HepG2 (cell line): ENCODE results near the gene DPP8. TPM values are rescaled to one million over a fixed set of nuclear protein-coding genes. Genes with fewer than 3 reads are reported as not detected.

ENCODE experiments used
- ATAC-seq: fragments of 200-7000 bp; cut with Tn5 transposase; 3 replicates; pipeline ENCODE4 v1.9.1; 2020; ENCODE audit warnings: mild to moderate bottlenecking, moderate library complexity
- BruUV-seq: library from RNA; stranded (reverse); fragments of 400-500 nt; replicated peaks from 2 replicates; lab custom pipeline; 2021; lab: Mats Ljungman, UMichigan
- CTCF ChIA-PET: fragments of 300-600 bp; formaldehyde crosslinking; extraction: SDS; loops from one replicate; lab custom pipeline; 2021; ENCODE audit warnings: low total read pairs, inconsistent platforms, low intra/inter-chr PET ratio; lab: Yijun Ruan, JAX
- POLR2A ChIA-PET: fragments of 350-600 bp; sonication (Branson Sonifier 250); formaldehyde crosslinking; loops from one replicate; lab custom pipeline; 2020; ENCODE audit warnings: antibody characterized with exemption, inconsistent platforms; lab: Yijun Ruan, JAX
- DNase-seq: peaks from one replicate; pipeline ENCODE4 v3.0.0-alpha.2; 2015; ENCODE audit warnings: low spot score
- FAIRE-seq: peaks from 3 replicates; lab custom pipeline; 2011; peaks lifted over from hg19 to GRCh38; lab: Jason Lieb, UNC
- H2AFZ ChIP-seq: one replicate; pipeline ENCODE4 v1.6.1; 2011; ENCODE audit warnings: low read length, inconsistent platforms
- H3K27ac ChIP-seq: fragments of 300-600 bp; 3 replicates; pipeline ENCODE4 v1.8.0; 2011; ENCODE audit warnings: mixed run types, mild to moderate bottlenecking, mixed read lengths, low read length, inconsistent platforms; ENCODE audit not compliant: insufficient read depth; ENCODE audit errors: extremely low read length
- H3K27me3 ChIP-seq, 2 experiments: fragments of 200-600 bp in 1 of 2; 2 replicates in 1 of 2; 3 replicates in 1 of 2; pipeline versions ENCODE4 v1.6.0 to v1.8.0; 2011; ENCODE audit warnings: low read length in 2 of 2, mild to moderate bottlenecking in 2 of 2, moderate library complexity in 2 of 2, inconsistent platforms in 1 of 2; ENCODE audit not compliant: insufficient read depth in 2 of 2, control insufficient read depth in 1 of 2
- H3K36me3 ChIP-seq, 2 experiments: fragments of 200-600 bp in 1 of 2; replicated peaks in 1 of 2; 2 replicates in 1 of 2; 3 replicates in 1 of 2; pipeline versions ENCODE4 v1.5.1 to v1.8.0; 2011; ENCODE audit warnings: low read length in 2 of 2, inconsistent platforms in 1 of 2; ENCODE audit not compliant: insufficient read depth in 2 of 2, control insufficient read depth in 1 of 2
- H3K4me1 ChIP-seq: 2 replicates; pipeline ENCODE4 v1.5.1; 2012; ENCODE audit warnings: low read length, inconsistent platforms; ENCODE audit not compliant: insufficient read depth
- H3K4me2 ChIP-seq: 2 replicates; pipeline ENCODE4 v1.6.0; 2011; ENCODE audit warnings: low read depth, low read length, inconsistent platforms
- H3K4me3 ChIP-seq, 3 experiments: fragments of 200-600 bp in 1 of 3; sonication (generic), shearing (Covaris generic) in 1 of 3; replicated peaks in 1 of 3; 2 replicates each; pipeline ENCODE4 v1.5.1; 2011 to 2016; ENCODE audit warnings: low read length in 3 of 3, inconsistent platforms in 2 of 3, low read depth in 2 of 3, mild to moderate bottlenecking in 2 of 3, control low read depth in 1 of 3, mixed read lengths in 1 of 3; ENCODE audit not compliant: insufficient read depth in 1 of 3
- H3K79me2 ChIP-seq: one replicate; pipeline ENCODE4 v1.6.1; 2011; ENCODE audit warnings: low read length, inconsistent platforms; ENCODE audit not compliant: insufficient read depth
- H3K9ac ChIP-seq: 2 replicates; pipeline ENCODE4 v1.6.0; 2011; ENCODE audit warnings: mild to moderate bottlenecking, low read depth, low read length, inconsistent platforms; ENCODE audit not compliant: insufficient read depth
- H3K9me3 ChIP-seq: 2 replicates; pipeline ENCODE4 v1.5.1; 2012; ENCODE audit warnings: mild to moderate bottlenecking, low read length
- H4K20me1 ChIP-seq: 2 replicates; pipeline ENCODE4 v1.6.0; 2011; ENCODE audit warnings: inconsistent platforms, mild to moderate bottlenecking, low read length, moderate library complexity; ENCODE audit not compliant: insufficient read depth
- CHCHD3 ChIP-seq: sonication (generic); formaldehyde crosslinking; IDR thresholded peaks from 2 replicates; pipeline ENCODE4 v1.8.0; 2022; ENCODE audit warnings: mild to moderate bottlenecking, missing genetic modification reagents, moderate library complexity
- FOXJ3 ChIP-seq: sonication (generic); formaldehyde crosslinking; IDR thresholded peaks from 2 replicates; pipeline ENCODE4 v1.4.0; 2020; ENCODE audit warnings: missing genetic modification reagents, mild to moderate bottlenecking, borderline replicate concordance
- GZF1 ChIP-seq: sonication (generic); formaldehyde crosslinking; IDR thresholded peaks from 2 replicates; pipeline ENCODE4 v1.5.1; 2020; ENCODE audit warnings: mild to moderate bottlenecking, missing genetic modification reagents
- MBNL3 ChIP-seq: fragments of 250-450 bp; sonication (Bioruptor Pico); conservative IDR thresholded peaks from 2 replicates; pipeline ENCODE4 v1.8.0; 2022; ENCODE audit warnings: mild to moderate bottlenecking, inconsistent platforms
- RELA ChIP-seq: sonication (generic); formaldehyde crosslinking; IDR thresholded peaks from 2 replicates; pipeline ENCODE4 v1.4.0; 2020; ENCODE audit warnings: missing genetic modification reagents
- SP1 ChIP-seq, 2 experiments: fragments of 450-650 bp in 1 of 2; sonication (generic) in 1 of 2; formaldehyde crosslinking in 1 of 2; IDR thresholded peaks; 2 replicates each; pipeline versions ENCODE4 v1.4.0 to v1.6.1; 2016 to 2020; ENCODE audit warnings: missing genetic modification reagents in 1 of 2
- ZFP36 ChIP-seq: fragments of 150-350 bp; IDR thresholded peaks from 2 replicates; pipeline ENCODE4 v1.6.1; 2018; ENCODE audit warnings: borderline replicate concordance, low read length, low read depth; ENCODE audit not compliant: partially characterized antibody
- ZNF326 ChIP-seq: sonication (generic); formaldehyde crosslinking; IDR thresholded peaks from 2 replicates; pipeline ENCODE4 v1.4.0; 2020; ENCODE audit warnings: missing genetic modification reagents, borderline replicate concordance
- ZNF350 ChIP-seq: sonication (generic); formaldehyde crosslinking; IDR thresholded peaks from 2 replicates; pipeline ENCODE4 v1.4.0; 2020; ENCODE audit warnings: mild to moderate bottlenecking, low read depth, missing genetic modification reagents, borderline replicate concordance
- ZNF740 ChIP-seq: sonication (generic); formaldehyde crosslinking; IDR thresholded peaks from 2 replicates; pipeline ENCODE4 v1.4.0; 2020; ENCODE audit warnings: missing genetic modification reagents
- WGBS: methylation state at CpG from one replicate; pipeline ENCODE4 v1.1.6; 2017; ENCODE audit warnings: low lambda C conversion rate; 5-methylcytosine and 5-hydroxymethylcytosine counted together
- in situ Hi-C: cut with HindIII; loops from 2 replicates; pipeline ENCODE4 v1.10.0; 2017; ENCODE audit warnings: low pct_unique_long_range_greater_than_20kb; ENCODE audit not compliant: extremely low pct_ligation_motif_present
- intact Hi-C: fragments of 100-400 bp; cut with micrococcal nuclease; formaldehyde crosslinking; loops from one replicate; pipeline ENCODE4 v1.10.0; 2022; ENCODE audit not compliant: unreplicated experiment
- polyA plus RNA-seq, 8 experiments: library from polyadenylated mRNA; depleted of rRNA in 3 of 8; stranded (reverse) in 7 of 8; unstranded in 1 of 8; fragments of >200 nt; fragmentation: Illumina TruSeq in 4 of 8; extraction: Trizol in 4 of 8; gene quantifications; 2 replicates each; pipeline versions ENCODE4 v1.2.1 to v1.2.3, GENCODE V29; 2011 to 2016; ENCODE audit warnings: low read depth in 4 of 8, missing spikeins in 1 of 8, mixed read lengths in 1 of 8; ENCODE audit not compliant: insufficient read depth in 1 of 8
- total RNA-seq, 5 experiments: library from RNA; depleted of rRNA; stranded (reverse); fragments of >200 nt; fragmentation: Illumina TruSeq; extraction: Trizol; gene quantifications; 2 replicates each; pipeline ENCODE4 v1.2.3, GENCODE V29; 2016; ENCODE audit warnings: low read depth in 1 of 5

Gene DPP8
- total and polyA plus RNA-seq, 2 of the 13 experiments (the other 11 are each of a cell fraction or from before 2014, with no cell fraction given) = 18.0 to 26.3 TPM

GRCh38 chr15:65524226-65524625, 6.7 kb upstream of the DPP8 start:
- CTCF ChIA-PET = no interaction called here
- no peak for DNase-seq
- Histone ChIP-seq H3K27me3 (no peaks in the 10 kb centered on the region; a peak in 1 of 5 replicates), H3K4me1 (peaks cover 34% of the 10 kb centered on the region), H3K9me3 (no peaks in the 10 kb centered on the region), H3K27ac (no peak overlapping the region), H3K79me2 (no peaks in the 10 kb centered on the region), H3K36me3 (no peaks in the 10 kb centered on the region), H3K4me3 (no peak overlapping the region), H3K9ac (no peak overlapping the region), H4K20me1 (no peaks in the 10 kb centered on the region)
- FAIRE-seq = no peak
- in situ Hi-C loops (no loop called here), intact Hi-C loops (no loop called here)
- no TSS peak for BruUV-seq
- ATAC-seq = no peak; the same call in 2 of the 3 replicates
- TF ChIP-seq ZFP36 (no peak), ZNF350 (CRISPR knock-in tag) (no peak), GZF1 (CRISPR knock-in tag) (no peak), ZNF326 (CRISPR knock-in tag) (no peak), RELA (no peak), FOXJ3 (no peak), SP1 (IDR thresholded peaks at IDR 0.05) (no peak), SP1 (CRISPR knock-in tag; IDR thresholded peaks at IDR 0.05) (no peak), MBNL3 (no peak), CHCHD3 (CRISPR knock-in tag) (no peak), ZNF740 (CRISPR knock-in tag) (no peak)
- TF ChIP-seq, all 625 proteins: peak for 0
- POLR2A ChIA-PET = interaction anchor here (0.7 kb wide), 1 partner anchor 9 kb away, joined by 3 read pairs; no protein-coding TSS in a partner anchor
- H3K4me2 ChIP-seq = peak overlapping the region; percentile 39; the same call in 1 of the 2 replicates
- WGBS = 33% methylated on average over 10 of the region's 10 CpGs
- no peak overlapping the region for H2AFZ ChIP-seq
